SK-N-SH (cell line): Measurements from ENCODE around the gene FBXW10.
"Not testable (repeated sequence)": the region's sequence is repeated elsewhere in the genome, so short reads cannot be mapped to it uniquely, and the experiment has no call there.

Source experiments
- CHD2 ChIP-seq: fragments of 150-350 bp; IDR thresholded peaks from 2 replicates; pipeline ENCODE4 v1.6.1; 2018; ENCODE audit warnings: low read length; ENCODE audit not compliant: partially characterized antibody
- CTCF ChIP-seq: fragments of 200-600 bp; sonication (generic); IDR thresholded peaks from 2 replicates; pipeline ENCODE4 v1.6.1; 2017; ENCODE audit warnings: antibody characterized with exemption, mild to moderate bottlenecking, moderate library complexity
- EP300 ChIP-seq, 2 experiments: IDR thresholded peaks; 2 replicates each; pipeline versions ENCODE4 v1.4.0 to v1.6.1; 2012; ENCODE audit warnings: borderline replicate concordance in 1 of 2, low read depth in 1 of 2, low read length in 1 of 2
- FOXM1 ChIP-seq: IDR thresholded peaks from 2 replicates; pipeline ENCODE4 v1.4.0; 2012; ENCODE audit warnings: low read depth, mild to moderate bottlenecking
- GATA2 ChIP-seq: sonication (generic); formaldehyde crosslinking; IDR thresholded peaks from 2 replicates; pipeline ENCODE4 v1.5.0; 2020; ENCODE audit warnings: mild to moderate bottlenecking, missing genetic modification reagents
- MAX ChIP-seq: IDR thresholded peaks from 2 replicates; pipeline ENCODE4 v1.4.0; 2012; ENCODE audit warnings: low read depth
- MXI1 ChIP-seq: IDR thresholded peaks from 2 replicates; pipeline ENCODE4 v1.6.1; 2012; ENCODE audit warnings: mild to moderate bottlenecking, low read depth, low read length, improper control_type of control experiment
- NRF1 ChIP-seq: IDR thresholded peaks from 2 replicates; pipeline ENCODE4 v1.6.1; 2012; ENCODE audit warnings: low read depth, mild to moderate bottlenecking, low read length
- TCF12 ChIP-seq: IDR thresholded peaks from 2 replicates; pipeline ENCODE4 v1.4.0; 2012
- USF1 ChIP-seq: IDR thresholded peaks from 2 replicates; pipeline ENCODE4 v1.4.0; 2012; ENCODE audit warnings: low read depth, borderline replicate concordance
- YY1 ChIP-seq: IDR thresholded peaks from 2 replicates; pipeline ENCODE4 v1.4.0; 2012; ENCODE audit warnings: low read depth, mild to moderate bottlenecking
- TF ChIP-seq, protein P1 (sequence below): IDR thresholded peaks from 2 replicates; pipeline ENCODE4 v1.4.0; 2012; ENCODE audit warnings: low read depth, borderline replicate concordance

GRCh38 chr17:18747501-18747900, 3.6 kb downstream of the FBXW10 start:
- not testable (repeated sequence) for TF ChIP-seq USF1; CTCF; TCF12; MXI1; FOXM1; CHD2; MAX; NRF1; YY1; GATA2 (CRISPR knock-in tag); EP300 (IDR thresholded peaks at IDR 0.05; ENCODE audit: borderline replicate concordance in 1 of 2, low read depth in 1 of 2, low read length in 1 of 2)
- TF ChIP-seq, protein P1, sequence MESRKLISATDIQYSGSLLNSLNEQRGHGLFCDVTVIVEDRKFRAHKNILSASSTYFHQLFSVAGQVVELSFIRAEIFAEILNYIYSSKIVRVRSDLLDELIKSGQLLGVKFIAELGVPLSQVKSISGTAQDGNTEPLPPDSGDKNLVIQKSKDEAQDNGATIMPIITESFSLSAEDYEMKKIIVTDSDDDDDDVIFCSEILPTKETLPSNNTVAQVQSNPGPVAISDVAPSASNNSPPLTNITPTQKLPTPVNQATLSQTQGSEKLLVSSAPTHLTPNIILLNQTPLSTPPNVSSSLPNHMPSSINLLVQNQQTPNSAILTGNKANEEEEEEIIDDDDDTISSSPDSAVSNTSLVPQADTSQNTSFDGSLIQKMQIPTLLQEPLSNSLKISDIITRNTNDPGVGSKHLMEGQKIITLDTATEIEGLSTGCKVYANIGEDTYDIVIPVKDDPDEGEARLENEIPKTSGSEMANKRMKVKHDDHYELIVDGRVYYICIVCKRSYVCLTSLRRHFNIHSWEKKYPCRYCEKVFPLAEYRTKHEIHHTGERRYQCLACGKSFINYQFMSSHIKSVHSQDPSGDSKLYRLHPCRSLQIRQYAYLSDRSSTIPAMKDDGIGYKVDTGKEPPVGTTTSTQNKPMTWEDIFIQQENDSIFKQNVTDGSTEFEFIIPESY, result not testable (repeated sequence)
